ENCODE measurements around the gene ATF6B. TPM values are rescaled to one million over a fixed set of nuclear protein-coding genes. Genes with fewer than 3 reads are reported as not detected.

ATF6B gene
- total RNA-seq, 1 experiment from 2014 or later, result 70.2 TPM

GRCh38 chr6:32097364-32097763 is 30.7 kb downstream of the ATF6B start:
- H3K9me3 ChIP-seq (ENCODE audit: low read depth, low read length, poor library complexity, severe bottlenecking), result no peaks in the 10 kb centered on the region
- POLR2A ChIA-PET (ENCODE audit: low non-redundant PET), result no interaction called here
- TF ChIP-seq EZH2 (IDR thresholded peaks at IDR 0.05; ENCODE audit: borderline replicate concordance, low read depth, low read length, poor library complexity, severe bottlenecking), result no peak
- TF ChIP-seq CTCF (conservative IDR thresholded peaks at IDR 0.05; ENCODE audit: low read depth, low read length), result no peak
- no peaks in the 10 kb centered on the region for H3K36me3 ChIP-seq (ENCODE audit: insufficient read depth, low read length, poor library complexity, severe bottlenecking)
- H3K27ac ChIP-seq (ENCODE audit: low read depth, low read length, poor library complexity, severe bottlenecking), result no peak overlapping the region
- CTCF ChIA-PET, result interaction anchor here (0.7 kb wide), 2 partner anchors 13 to 551 kb away, joined by 4 to 8 read pairs; partner anchors contain the start of gene ATP6V1G2
- no peaks in the 10 kb centered on the region for H3K4me1 ChIP-seq (ENCODE audit: insufficient read depth, low read length, poor library complexity, severe bottlenecking)
- H3K27me3 ChIP-seq (replicated peaks; ENCODE audit: insufficient read depth, low read depth, low read length, poor library complexity), result peaks cover 36% of the 10 kb centered on the region
- DNase-seq (ENCODE audit: low spot score), result no peak
- H3K4me3 ChIP-seq (ENCODE audit: low read depth, low read length, poor library complexity, severe bottlenecking), result no peak overlapping the region
- intact Hi-C loops (cut with micrococcal nuclease; ENCODE audit: unreplicated experiment), result no loop called here
- no TSS peak for BruUV-seq (replicated peaks)

GRCh38 chr6:32096394-32097258 is 31.4 kb downstream of the ATF6B start:
- Histone ChIP-seq H3K36me3 (ENCODE audit: insufficient read depth, low read length, poor library complexity, severe bottlenecking) (no peaks in the 10 kb centered on the region), H3K27ac (ENCODE audit: low read depth, low read length, poor library complexity, severe bottlenecking) (no peak overlapping the region), H3K4me3 (ENCODE audit: low read depth, low read length, poor library complexity, severe bottlenecking) (peak overlapping the region; percentile 12), H3K4me1 (ENCODE audit: insufficient read depth, low read length, poor library complexity, severe bottlenecking) (no peaks in the 10 kb centered on the region), H3K27me3 (replicated peaks; ENCODE audit: insufficient read depth, low read depth, low read length, poor library complexity) (peaks cover 36% of the 10 kb centered on the region), H3K9me3 (ENCODE audit: low read depth, low read length, poor library complexity, severe bottlenecking) (no peaks in the 10 kb centered on the region)
- ChIA-PET POLR2A (ENCODE audit: low non-redundant PET) (no interaction called here), CTCF (interaction anchor here (0.7 kb wide), 3 partner anchors 9 to 550 kb away, joined by 3 to 8 read pairs (median 4); partner anchors contain the start of gene ATP6V1G2)
- no peak for DNase-seq (ENCODE audit: low spot score)
- intact Hi-C loops (cut with micrococcal nuclease; ENCODE audit: unreplicated experiment), result no loop called here
- TF ChIP-seq CTCF (conservative IDR thresholded peaks at IDR 0.05; ENCODE audit: low read depth, low read length) (0 out of 2 replicates have a peak, but pooled peaks have one; percentile 21), EZH2 (IDR thresholded peaks at IDR 0.05; ENCODE audit: borderline replicate concordance, low read depth, low read length, poor library complexity, severe bottlenecking) (peak; percentile 95)
- no TSS peak for BruUV-seq (replicated peaks)

GRCh38 chr6:32096087-32096393 is 32.0 kb downstream of the ATF6B start:
- Histone ChIP-seq H3K36me3 (ENCODE audit: insufficient read depth, low read length, poor library complexity, severe bottlenecking) (no peaks in the 10 kb centered on the region), H3K27ac (ENCODE audit: low read depth, low read length, poor library complexity, severe bottlenecking) (no peak overlapping the region), H3K4me3 (ENCODE audit: low read depth, low read length, poor library complexity, severe bottlenecking) (peak overlapping the region; percentile 12), H3K9me3 (ENCODE audit: low read depth, low read length, poor library complexity, severe bottlenecking) (no peaks in the 10 kb centered on the region), H3K27me3 (replicated peaks; ENCODE audit: insufficient read depth, low read depth, low read length, poor library complexity) (peaks cover 36% of the 10 kb centered on the region), H3K4me1 (ENCODE audit: insufficient read depth, low read length, poor library complexity, severe bottlenecking) (no peaks in the 10 kb centered on the region)
- TF ChIP-seq CTCF (conservative IDR thresholded peaks at IDR 0.05; ENCODE audit: low read depth, low read length) (no peak), EZH2 (IDR thresholded peaks at IDR 0.05; ENCODE audit: borderline replicate concordance, low read depth, low read length, poor library complexity, severe bottlenecking) (no peak)
- CTCF ChIA-PET, result no interaction called here
- intact Hi-C loops (cut with micrococcal nuclease; ENCODE audit: unreplicated experiment), result no loop called here
- no TSS peak for BruUV-seq (replicated peaks)
- POLR2A ChIA-PET (ENCODE audit: low non-redundant PET), result no interaction called here
- no peak for DNase-seq (ENCODE audit: low spot score)
